ENCODE measurements around the gene ETFBKMT.
A peak's percentile ranks its signal among the peaks of the same experiment; 100 is the strongest.

ETFBKMT gene

DNA sequence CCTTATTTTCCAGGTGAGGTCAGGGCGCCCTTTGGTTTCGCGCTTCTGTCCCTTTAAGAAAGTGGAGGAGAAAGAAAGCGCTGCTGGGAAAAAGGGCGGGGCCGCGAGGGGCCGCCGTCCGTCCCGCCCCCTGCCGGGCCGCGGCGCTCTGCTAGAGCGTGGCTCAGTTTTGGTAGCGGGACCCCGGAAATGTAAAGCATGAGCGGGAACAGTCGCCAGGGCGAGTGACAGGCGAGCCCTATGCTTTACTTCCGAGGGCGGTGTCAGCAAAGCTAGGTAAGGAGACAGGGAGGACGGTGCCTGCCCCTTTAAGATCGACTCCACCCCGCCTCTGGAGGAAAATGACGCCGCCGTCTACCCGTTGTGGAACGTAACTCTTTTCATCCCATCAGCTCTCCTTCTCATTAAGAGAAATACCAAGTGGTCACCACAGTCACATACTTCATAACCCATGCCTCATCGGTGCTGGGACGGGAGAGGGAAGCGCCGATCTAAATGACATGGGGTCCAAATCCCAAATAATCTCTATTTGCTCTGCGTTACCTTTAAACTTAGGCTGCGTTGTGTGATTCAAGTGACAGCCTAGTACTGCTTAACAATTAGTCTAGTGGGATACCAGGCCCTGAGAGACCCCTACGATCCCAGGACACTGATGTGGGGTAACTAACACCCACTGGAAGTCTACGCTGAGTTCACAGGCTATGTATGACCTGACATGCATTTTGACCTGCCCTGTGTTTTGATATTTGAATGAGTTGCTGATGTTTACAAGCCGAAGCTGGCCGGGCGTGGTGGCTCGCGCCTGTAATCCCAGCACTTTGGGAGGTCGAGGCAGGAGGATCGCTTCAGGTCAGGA, at the start of gene ETFBKMT:
ETFBKMT (plus strand) TSS at position 602 of the 856 bp plus-strand sequence. CDS start 2,266 bp downstream, outside the sequence.
- TF ChIP-seq CTCF (IDR thresholded peaks at IDR 0.05; ENCODE audit: borderline replicate concordance, insufficient read depth, low read depth, low read length), result 0 out of 2 replicates have a peak, but pooled peaks have one; percentile 18
- peak within 1 kb of the TSS; percentile 56 for H3K4me3 ChIP-seq (ENCODE audit: low read depth, low read length)

GRCh38 chr12:31612819-31613218, 46.7 kb upstream of the ETFBKMT start:
- no peak for TF ChIP-seq CTCF (IDR thresholded peaks at IDR 0.05; ENCODE audit: borderline replicate concordance, insufficient read depth, low read depth, low read length)
- H3K4me3 ChIP-seq (ENCODE audit: low read depth, low read length), result no peak overlapping the region

GRCh38 chr12:31618228-31619025, 41.1 kb upstream of the ETFBKMT start:
- no peak overlapping the region for H3K4me3 ChIP-seq (ENCODE audit: low read depth, low read length)
- no peak for TF ChIP-seq CTCF (IDR thresholded peaks at IDR 0.05; ENCODE audit: borderline replicate concordance, insufficient read depth, low read depth, low read length)

DNA sequence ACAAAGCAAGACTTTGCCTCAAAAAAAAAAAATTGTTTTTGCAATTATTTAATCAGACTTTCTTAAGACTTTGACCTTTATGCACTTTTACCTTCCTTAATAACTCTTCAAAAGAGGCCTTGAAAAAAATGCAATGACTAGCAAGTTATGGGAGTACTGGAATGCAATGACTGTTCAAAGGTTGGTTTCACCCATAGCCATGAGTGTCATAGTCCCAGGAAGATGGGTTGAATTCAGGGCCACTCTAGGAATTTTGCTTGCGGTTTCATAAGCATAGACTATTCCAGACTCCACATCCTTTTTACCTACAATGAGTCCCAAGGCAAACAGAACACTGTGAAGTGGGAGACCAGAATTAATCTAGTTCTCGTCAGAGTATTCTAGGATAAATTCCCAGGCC, 39.2 kb upstream of the ETFBKMT start:
- TF ChIP-seq CTCF (IDR thresholded peaks at IDR 0.05; ENCODE audit: borderline replicate concordance, insufficient read depth, low read depth, low read length), result no peak
- no peak overlapping the region for H3K4me3 ChIP-seq (ENCODE audit: low read depth, low read length)

DNA sequence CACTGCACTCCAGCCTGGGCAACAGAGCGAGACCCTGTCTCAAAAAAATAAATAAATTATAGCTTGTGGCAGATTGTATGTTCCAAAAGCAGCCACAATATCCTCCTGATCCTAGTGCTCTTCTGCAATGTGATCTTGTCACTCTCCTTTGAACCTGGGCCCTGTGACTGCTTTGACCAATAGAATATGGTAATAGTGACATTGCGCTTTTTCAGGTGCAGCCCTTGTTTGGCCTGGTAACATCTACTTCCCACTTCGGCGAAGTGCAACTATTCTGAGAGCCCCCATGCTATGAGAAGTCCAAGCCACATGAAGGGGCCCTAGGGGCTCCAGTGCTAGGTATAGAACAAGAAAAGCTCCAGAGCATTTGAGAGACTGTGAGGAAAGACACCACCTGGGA, 37.5 kb upstream of the ETFBKMT start:
- TF ChIP-seq CTCF (IDR thresholded peaks at IDR 0.05; ENCODE audit: borderline replicate concordance, insufficient read depth, low read depth, low read length), result no peak
- no peak overlapping the region for H3K4me3 ChIP-seq (ENCODE audit: low read depth, low read length)

DNA sequence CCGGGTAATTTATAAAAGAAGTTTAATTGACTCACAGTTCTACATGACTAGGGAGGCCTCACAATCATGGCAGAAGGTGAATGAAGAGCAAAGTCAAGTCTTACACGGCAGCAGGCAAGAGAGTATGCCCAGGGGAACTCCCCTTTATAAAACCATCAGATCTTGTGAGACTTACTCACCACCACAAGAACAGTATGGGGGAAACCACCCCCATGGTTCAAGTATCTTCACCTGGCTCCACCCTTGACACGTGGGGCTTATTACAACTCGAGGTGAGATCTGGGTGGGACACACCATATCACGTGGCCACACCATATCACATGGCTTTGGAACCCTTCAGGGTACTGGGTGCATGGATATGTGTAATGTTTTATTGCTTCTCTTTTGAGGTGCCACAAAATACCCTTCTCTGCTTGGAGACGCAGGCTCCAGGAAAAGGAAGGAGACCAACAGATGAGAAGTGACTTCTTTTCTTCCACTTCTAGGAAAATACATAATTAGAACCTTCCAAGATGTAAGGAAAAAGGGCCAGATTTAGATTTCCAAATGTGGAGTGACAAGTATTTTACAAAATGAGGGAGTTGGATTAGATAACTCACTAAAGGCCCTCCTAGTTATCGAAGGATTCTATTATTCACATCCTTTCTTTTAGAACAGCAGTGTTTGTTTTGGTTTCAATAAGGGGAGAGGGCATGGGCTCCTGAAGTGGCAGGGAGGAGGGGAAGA, 33.1 kb upstream of the ETFBKMT start:
- TF ChIP-seq CTCF (IDR thresholded peaks at IDR 0.05; ENCODE audit: borderline replicate concordance, insufficient read depth, low read depth, low read length), result no peak
- H3K4me3 ChIP-seq (ENCODE audit: low read depth, low read length), result no peak overlapping the region

All from GM12875 (cell line).